Measurements from ENCODE around the gene AOPEP.

The AOPEP gene

DNA sequence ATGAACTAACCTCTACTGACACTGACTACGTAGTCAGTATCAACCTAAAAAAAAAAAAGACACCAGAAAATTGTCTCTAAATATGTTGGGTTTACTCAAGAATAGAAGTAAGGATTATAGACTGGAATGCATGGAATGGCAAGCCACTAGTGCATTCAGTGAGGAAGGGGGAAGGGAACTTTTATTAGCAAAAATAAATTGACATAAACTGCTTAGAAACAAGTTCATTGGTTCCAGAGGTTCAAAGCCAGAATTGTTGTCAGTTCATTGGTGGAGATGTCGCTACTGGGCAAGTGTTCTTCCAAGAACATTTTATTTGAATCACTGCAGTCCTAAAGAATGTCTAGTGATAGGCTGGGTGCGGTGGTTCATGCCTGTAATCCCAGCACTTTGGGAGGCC is 26.1 kb upstream of the AOPEP start:
- Mint-ChIP-seq H3K27me3 (peaks cover 5% of the 10 kb centered on the region), H3K4me1 (no peaks in the 10 kb centered on the region)

DNA sequence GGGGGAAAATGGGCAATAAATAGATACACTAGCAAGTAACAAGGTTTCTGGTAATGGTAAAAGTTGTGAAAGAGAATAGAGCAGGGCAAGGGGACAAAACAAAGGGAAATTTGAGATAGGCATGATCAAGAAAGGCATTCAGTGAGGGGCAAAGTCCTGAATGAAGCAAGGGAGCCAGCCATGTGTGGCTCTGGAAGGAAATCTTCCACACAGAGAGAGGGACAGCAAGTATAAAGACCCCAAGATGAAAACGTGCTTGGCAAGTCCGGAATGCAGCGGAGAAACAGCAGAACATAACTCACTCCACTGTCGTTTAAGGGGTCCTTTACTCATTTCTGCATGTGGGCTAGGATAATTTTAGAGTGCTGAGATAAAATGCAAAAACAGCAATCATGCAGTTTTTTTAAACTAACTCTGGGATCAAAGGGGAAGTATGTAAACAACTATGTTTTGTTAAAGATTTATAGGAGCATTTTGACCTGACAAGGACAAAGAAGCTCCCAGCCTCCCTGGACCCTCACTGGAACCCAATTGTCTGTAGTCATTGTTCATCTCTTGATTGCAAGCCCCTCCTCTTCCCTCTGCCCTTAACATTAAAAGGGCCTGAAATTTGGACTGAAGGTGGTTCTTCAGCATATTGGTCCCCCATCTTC is 22.9 kb upstream of the AOPEP start:
- Mint-ChIP-seq H3K27me3 (peaks cover 6% of the 10 kb centered on the region), H3K4me3 (no peak overlapping the region), H3K9me3 (no peaks in the 10 kb centered on the region), H3K36me3 (no peaks in the 10 kb centered on the region), H3K27ac (no peak overlapping the region), H3K4me1 (no peaks in the 10 kb centered on the region)

More for the DNA sequence above, 26.1 kb upstream of the AOPEP start:
- H3K36me3 Mint-ChIP-seq, result no peaks in the 10 kb centered on the region
- H3K4me3 Mint-ChIP-seq, result no peak overlapping the region
- H3K9me3 Mint-ChIP-seq, result no peaks in the 10 kb centered on the region
- H3K27ac Mint-ChIP-seq, result no peak overlapping the region

DNA sequence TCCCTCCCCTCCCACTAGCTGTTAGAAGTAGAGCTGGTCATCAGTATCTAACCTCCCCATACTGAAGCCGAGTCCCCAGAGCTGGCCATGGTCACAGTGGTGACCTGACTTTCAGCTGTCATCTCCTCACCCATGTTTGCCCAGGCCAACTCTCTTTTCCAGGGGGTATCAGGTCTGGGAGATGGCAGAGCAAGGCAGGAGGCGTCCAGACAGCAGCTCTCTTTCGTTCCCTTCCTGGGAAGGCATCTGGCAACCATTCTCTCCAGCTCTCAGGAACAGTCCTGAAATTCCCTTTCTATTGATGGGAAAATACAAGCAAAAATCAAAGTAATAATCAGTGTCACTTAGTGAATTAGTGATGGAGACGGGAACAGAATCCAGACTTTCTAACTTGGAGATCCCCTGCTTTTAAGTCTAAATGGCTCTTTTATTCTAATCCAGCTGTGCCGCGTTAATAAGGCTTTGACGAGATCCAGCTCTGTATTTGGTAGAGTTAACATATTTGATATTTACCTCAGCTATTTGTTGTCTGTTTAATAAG is 21.3 kb upstream of the AOPEP start:
- Mint-ChIP-seq H3K9me3 (no peaks in the 10 kb centered on the region), H3K27me3 (peaks cover 3% of the 10 kb centered on the region), H3K36me3 (no peaks in the 10 kb centered on the region), H3K4me1 (no peaks in the 10 kb centered on the region), H3K27ac (no peak overlapping the region), H3K4me3 (no peak overlapping the region)

DNA sequence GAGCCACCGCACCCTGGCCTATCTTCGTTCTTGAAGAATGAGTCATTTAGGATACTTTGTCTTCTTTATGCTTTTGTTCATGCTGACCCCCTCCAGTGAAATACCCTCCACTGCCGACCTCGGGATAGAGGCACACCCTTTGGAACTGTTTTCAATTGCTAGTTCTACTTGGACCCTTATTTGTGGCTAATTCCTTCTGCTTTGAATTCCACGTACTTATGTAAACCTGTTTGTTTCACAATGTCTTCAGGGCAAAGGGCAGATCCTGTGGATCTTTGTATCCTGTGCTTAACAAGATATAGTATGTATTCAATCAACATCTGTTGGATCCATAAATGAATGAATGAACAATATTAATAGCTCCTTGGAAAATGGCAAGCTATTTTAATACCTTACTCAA is 19.6 kb upstream of the AOPEP start:
- Mint-ChIP-seq H3K27ac (no peak overlapping the region), H3K27me3 (peaks cover 3% of the 10 kb centered on the region), H3K4me3 (no peak overlapping the region), H3K4me1 (no peaks in the 10 kb centered on the region), H3K36me3 (no peaks in the 10 kb centered on the region), H3K9me3 (no peaks in the 10 kb centered on the region)

DNA sequence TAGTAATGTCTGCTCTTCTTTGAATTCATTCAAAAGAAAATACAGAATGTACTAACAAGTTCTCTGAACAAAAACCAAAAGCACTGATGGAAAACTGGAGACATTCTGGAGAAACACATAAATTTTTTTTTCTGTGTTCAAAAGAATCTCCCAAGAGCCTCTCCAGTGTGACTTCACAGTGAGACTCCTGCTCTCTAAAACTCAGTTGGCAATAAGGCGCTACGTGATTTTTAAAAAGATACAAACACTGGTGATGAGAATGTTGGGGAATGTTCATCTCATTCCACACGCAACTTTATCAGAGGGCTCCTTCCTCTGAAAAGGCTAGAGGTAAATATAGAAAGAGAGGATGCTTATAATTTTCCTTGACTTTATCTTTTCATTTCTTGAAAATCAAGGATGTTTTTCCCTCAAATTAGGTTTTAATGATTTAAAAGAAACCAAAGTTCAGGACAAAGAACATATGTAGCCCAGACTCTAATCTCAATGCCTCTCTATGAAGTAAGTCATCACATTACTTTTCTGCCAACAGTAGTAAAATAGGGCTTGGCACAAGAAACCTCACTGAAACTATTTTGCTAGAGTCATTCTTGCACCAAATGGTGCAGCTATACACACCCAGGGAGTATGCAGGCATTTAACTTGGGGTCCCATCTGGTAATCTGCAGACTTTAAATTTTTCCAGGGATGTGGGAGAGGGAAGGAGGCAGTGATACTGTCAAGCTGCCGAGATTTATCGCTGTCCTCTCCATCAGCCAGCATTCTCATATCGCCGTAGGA is 12.9 kb upstream of the AOPEP start:
- Mint-ChIP-seq H3K9me3 (no peaks in the 10 kb centered on the region), H3K4me3 (no peak overlapping the region), H3K4me1 (no peaks in the 10 kb centered on the region), H3K36me3 (no peaks in the 10 kb centered on the region), H3K27me3 (peaks cover 18% of the 10 kb centered on the region), H3K27ac (no peak overlapping the region)

DNA sequence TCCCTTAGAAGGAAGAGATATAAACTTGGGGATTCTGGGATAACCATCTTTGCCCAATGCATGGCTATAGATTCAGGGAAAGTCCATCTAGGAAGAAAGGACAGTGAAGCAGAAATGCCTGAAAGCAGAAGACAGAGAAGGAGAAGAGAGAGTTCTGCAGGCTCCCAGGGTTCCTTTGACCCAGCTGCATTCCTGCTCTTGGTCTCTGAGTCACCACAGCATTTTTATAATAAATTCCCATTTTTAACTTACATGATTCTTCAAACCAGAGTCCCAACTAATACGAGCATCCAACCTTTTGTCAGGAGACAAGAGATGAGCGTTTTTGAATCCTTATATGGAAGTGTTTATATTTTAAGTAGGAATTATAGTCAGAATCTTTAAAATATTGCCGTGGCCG is 12.0 kb upstream of the AOPEP start:
- peaks cover 18% of the 10 kb centered on the region for H3K27me3 Mint-ChIP-seq
- H3K9me3 Mint-ChIP-seq, result no peaks in the 10 kb centered on the region
- no peak overlapping the region for H3K4me3 Mint-ChIP-seq
- no peaks in the 10 kb centered on the region for H3K4me1 Mint-ChIP-seq
- H3K27ac Mint-ChIP-seq, result no peak overlapping the region
- H3K36me3 Mint-ChIP-seq, result no peaks in the 10 kb centered on the region

DNA sequence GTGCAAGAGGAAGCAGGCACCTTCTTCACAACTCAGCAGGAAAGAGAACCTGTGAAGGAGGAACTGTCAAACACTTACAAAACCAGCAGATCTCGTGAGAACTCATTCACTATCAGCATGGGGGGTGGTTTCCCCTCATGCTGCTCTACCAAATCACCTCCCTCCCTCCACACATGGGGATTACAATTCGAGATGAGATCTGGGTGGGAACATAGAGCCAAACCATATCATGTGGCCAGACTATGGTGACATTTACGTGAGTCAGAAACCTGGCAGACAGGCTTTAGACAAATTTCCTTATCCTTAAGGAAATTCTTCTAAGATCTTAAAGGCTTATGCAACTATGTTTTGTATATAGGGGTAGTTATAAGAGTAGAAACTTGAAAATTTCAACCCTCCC is 8.7 kb upstream of the AOPEP start:
- H3K4me1 Mint-ChIP-seq, result no peaks in the 10 kb centered on the region
- no peaks in the 10 kb centered on the region for H3K36me3 Mint-ChIP-seq
- no peaks in the 10 kb centered on the region for H3K9me3 Mint-ChIP-seq
- no peak overlapping the region for H3K4me3 Mint-ChIP-seq
- H3K27ac Mint-ChIP-seq, result no peak overlapping the region
- H3K27me3 Mint-ChIP-seq, result peaks cover 16% of the 10 kb centered on the region

DNA sequence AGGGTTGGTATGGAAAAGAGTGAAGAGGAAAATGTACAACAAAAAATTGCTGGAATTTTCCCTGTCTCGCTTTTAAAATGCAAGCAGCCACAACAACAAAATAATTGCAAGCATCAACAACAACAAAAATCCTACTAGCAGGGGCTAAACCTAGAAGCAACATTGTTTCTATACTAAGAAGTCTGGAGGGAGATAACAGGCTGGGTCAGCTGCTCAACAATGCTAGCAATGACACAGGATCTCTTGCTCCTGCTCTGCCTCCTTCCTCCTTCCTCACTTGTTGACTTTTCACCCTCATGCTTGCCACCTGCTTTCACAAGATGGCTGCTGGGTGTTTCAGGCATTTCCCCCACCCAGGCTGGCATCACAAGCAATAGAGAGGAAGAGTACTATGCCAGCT is 7.6 kb upstream of the AOPEP start:
- peaks cover 13% of the 10 kb centered on the region for H3K27me3 Mint-ChIP-seq
- no peaks in the 10 kb centered on the region for H3K36me3 Mint-ChIP-seq
- H3K4me1 Mint-ChIP-seq, result no peaks in the 10 kb centered on the region
- H3K4me3 Mint-ChIP-seq, result no peak overlapping the region
- no peaks in the 10 kb centered on the region for H3K9me3 Mint-ChIP-seq
- no peak overlapping the region for H3K27ac Mint-ChIP-seq

DNA sequence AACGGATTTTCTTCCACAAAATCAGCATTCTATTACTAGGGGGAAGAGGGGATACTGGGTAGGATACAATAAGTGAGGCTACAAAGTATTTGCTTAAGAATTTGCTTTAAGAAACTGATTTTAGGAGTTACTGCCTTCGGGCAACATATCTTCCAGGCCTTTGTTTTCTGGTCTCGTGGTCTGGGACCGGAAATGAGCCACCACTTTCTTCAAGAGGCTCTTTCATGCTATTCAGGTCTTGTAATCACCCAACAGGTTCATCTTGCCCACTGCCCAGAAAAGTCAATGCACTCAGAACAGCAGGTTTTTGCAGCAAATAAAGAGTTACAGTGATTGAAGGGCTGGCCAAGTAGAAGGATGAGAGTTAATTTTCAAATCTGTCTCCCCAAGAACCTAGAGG is 6.6 kb upstream of the AOPEP start:
- H3K27ac Mint-ChIP-seq, result no peak overlapping the region
- H3K9me3 Mint-ChIP-seq, result no peaks in the 10 kb centered on the region
- no peak overlapping the region for H3K4me3 Mint-ChIP-seq
- H3K36me3 Mint-ChIP-seq, result no peaks in the 10 kb centered on the region
- peaks cover 11% of the 10 kb centered on the region for H3K27me3 Mint-ChIP-seq
- no peaks in the 10 kb centered on the region for H3K4me1 Mint-ChIP-seq

DNA sequence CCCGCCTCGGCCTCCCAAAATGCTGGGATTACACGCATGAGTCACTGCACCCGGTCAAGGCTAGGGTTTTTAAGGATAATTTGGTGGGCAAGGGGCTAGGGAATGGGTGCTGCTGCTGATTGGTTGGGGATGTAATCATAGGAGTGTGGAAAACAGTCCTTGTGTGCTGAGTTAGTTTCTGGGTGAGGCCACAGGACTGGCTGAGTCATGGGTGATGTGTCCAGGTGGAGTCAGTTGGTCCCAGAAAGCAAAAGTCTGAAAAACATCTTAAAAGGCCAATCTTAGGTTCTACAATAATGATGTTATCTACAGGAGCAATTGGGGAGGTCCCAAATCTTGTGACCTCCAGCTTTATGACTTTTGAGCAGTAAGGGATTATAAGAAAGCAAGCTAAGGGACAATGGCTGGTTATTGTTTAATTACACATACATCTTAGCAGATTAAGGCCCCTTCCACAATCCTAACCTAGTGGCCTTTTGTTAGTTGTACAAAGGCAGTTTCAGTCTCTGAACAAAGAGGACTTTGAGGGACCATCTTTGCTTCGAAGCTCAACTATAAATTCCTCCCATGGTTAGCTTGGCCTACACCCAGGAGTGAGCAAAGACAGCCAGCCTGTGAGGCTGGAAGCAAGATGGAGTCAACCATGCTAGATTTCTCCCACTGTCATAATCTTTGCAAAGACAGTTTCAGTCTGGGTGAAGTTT is 5.5 kb upstream of the AOPEP start:
- Mint-ChIP-seq H3K4me1 (no peaks in the 10 kb centered on the region), H3K27ac (no peak overlapping the region), H3K4me3 (no peak overlapping the region), H3K9me3 (no peaks in the 10 kb centered on the region), H3K27me3 (peaks cover 10% of the 10 kb centered on the region), H3K36me3 (no peaks in the 10 kb centered on the region)

DNA sequence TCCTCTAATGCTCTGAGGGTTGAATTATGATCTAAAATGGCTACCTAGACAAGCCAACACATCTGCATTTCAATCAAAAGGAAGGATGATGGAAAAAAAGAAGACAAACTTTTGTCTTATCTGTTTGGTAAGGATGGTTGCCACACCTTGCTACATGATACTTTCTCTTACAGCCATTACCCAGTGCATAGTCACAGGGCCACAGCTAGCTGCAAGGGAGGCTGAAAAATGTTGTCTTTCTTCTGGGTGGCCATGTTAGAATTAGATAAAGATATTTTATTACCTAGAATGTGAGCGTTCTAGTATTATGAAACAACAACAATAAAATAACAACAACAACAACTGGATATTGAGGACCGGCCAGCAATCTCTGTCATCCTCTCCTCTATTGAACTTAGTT is 4.7 kb upstream of the AOPEP start:
- no peak overlapping the region for H3K4me3 Mint-ChIP-seq
- H3K27me3 Mint-ChIP-seq, result peaks cover 8% of the 10 kb centered on the region
- no peaks in the 10 kb centered on the region for H3K9me3 Mint-ChIP-seq
- H3K27ac Mint-ChIP-seq, result no peak overlapping the region
- H3K36me3 Mint-ChIP-seq, result no peaks in the 10 kb centered on the region
- no peaks in the 10 kb centered on the region for H3K4me1 Mint-ChIP-seq

DNA sequence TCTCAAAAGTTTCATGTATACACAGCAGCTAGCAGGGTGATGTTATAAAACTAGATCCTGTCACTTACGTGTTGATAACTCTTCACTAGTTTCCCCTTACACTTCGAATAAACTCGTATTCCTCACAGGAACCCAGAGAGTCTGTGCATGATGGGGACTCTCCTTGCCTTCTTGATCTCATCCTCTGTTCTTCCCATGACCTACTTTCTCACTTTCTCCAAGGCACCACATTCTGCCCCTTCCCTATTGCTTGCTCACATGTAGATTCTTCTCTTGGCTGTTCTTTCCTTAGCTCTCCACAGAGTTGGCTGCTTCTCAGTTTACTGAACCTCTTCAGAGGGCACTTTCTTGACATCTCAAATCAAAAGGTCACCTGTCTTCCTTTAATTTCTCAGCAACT is 1.2 kb upstream of the AOPEP start:
- H3K27me3 Mint-ChIP-seq, result peaks cover 2% of the 10 kb centered on the region
- no peaks in the 10 kb centered on the region for H3K36me3 Mint-ChIP-seq
- H3K4me3 Mint-ChIP-seq, result no peak overlapping the region
- peaks cover 23% of the 10 kb centered on the region for H3K4me1 Mint-ChIP-seq
- no peak overlapping the region for H3K27ac Mint-ChIP-seq
- H3K9me3 Mint-ChIP-seq, result no peaks in the 10 kb centered on the region

DNA sequence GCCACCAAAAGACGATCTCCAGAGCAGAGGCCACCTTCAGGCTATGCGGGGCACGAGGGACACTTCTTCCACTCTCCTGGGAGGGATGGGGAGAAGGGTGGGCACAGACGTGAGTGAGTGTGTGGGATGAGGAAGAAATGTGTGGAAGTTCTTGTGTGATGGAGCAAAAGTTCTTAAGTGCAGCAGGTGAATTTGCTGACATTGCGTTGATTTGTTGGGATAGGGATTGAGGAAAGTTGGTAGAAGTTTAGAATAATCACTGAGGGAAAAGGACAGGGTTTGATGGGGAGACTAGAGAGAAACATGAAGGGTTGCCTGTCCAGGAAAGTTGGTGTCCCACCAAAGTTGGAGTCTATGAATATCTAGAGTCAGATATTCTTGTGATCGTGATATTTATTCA is 2.2 kb downstream of the AOPEP start:
- H3K4me3 Mint-ChIP-seq, result no peak overlapping the region
- H3K4me1 Mint-ChIP-seq, result peaks cover 23% of the 10 kb centered on the region
- H3K27me3 Mint-ChIP-seq, result no peaks in the 10 kb centered on the region
- no peaks in the 10 kb centered on the region for H3K9me3 Mint-ChIP-seq
- no peak overlapping the region for H3K27ac Mint-ChIP-seq
- H3K36me3 Mint-ChIP-seq, result no peaks in the 10 kb centered on the region

DNA sequence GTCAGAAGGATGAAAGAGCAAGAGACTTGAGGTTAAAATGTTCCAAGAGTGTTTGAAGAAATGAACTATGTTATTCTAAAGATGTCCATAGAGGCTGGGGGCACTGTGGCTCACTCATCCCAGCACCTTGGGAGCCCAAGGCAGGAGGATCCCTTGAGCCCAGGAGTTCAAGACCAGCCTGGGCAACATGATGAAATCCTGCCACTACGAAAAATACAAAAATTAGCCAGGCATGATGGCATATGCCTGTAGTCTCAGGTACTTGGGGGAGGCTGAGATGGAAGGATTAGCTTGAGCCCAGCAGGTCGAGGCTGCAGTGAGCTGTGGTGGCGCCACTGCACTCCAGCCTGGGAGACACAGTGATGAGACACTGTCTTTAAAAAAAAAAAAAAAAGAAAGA is 2.7 kb downstream of the AOPEP start:
- no peak overlapping the region for H3K4me3 Mint-ChIP-seq
- H3K27ac Mint-ChIP-seq, result no peak overlapping the region

DNA sequence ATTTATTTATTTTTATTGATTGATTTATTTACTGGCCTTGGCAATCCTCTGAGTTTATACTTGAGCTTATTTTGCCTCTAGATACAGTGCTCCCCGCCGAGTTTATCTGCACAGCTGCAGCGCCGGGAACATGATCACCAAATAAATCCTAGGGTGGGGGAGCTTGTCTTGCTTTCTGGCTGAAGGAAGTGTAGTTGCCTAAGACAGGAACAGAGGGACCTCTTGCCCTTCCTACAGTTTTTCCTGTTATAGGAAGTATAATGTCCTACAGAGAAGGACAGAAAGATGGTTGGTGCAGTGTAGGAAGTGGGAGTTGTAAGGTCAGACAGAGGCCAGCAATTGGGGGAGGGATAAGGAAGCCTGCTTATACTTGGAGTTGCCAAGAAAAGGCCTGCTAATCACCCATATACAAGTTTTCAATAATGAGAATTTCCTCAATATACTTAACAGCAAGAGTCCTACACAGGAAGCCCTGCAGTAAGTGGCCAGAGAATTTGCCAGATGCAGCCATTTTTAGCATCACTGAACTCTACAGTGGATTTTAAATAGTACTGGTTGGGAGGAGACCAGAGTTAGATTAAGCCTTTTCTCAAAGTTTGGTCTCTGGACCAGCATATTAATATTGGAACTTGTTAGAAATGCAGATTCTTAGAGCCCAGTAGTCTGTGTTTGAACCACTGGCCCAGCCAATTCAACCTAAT is 7.7 kb downstream of the AOPEP start:
- Mint-ChIP-seq H3K36me3 (peaks cover 1% of the 10 kb centered on the region), H3K9me3 (no peaks in the 10 kb centered on the region), H3K4me3 (no peak overlapping the region), H3K27ac (no peak overlapping the region), H3K4me1 (peaks cover 4% of the 10 kb centered on the region), H3K27me3 (no peaks in the 10 kb centered on the region)

More for the DNA sequence above, 2.7 kb downstream of the AOPEP start:
- Mint-ChIP-seq H3K36me3 (no peaks in the 10 kb centered on the region), H3K9me3 (no peaks in the 10 kb centered on the region), H3K27me3 (no peaks in the 10 kb centered on the region), H3K4me1 (peaks cover 23% of the 10 kb centered on the region)
